ENCODE results near the gene SCYGR4. TPM values are rescaled to one million over a fixed set of nuclear protein-coding genes. Genes with fewer than 3 reads are reported as not detected.

SCYGR4 gene
- total RNA-seq = not detected in 2 replicates
- not detected in 2 replicates for polyA plus RNA-seq

DNA sequence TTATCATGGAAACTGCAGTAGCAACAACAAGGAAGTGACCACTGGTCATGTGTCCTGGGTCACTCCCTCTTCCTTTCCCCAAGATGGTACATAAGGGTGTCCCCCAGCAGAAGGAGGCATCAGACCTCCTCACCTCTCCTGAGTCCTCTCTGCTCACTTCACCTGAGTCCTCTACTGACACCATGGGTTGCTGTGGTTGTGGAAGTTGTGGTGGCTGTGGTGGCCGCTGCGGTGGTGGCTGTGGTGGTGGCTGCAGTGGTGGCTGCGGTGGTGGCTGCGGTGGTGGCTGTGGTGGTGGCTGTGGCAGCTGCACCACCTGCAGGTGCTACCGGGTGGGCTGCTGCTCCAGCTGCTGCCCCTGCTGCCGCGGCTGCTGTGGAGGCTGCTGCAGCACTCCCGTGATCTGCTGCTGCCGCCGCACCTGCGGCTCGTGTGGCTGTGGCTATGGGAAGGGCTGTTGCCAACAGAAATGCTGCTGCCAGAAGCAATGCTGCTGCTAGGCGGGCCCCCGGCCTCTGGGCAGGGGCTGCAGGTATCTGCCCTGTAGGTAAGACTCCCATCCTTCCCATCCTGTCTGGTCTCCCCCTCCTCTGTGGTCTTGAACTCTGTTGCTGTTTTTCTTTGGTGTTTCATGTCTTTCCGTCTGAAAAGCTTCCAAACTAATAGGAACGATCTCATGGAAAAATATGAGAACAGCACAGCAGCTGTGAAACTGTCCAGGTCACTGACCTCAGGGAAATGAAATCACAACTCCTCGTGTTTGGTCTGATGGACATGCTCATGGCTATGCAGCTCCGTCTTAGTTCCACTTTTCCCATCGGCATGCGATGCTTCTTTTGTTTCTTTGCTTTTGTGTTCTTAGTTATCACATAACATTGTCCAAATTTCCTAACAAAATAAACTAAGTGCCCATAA lies at the start of gene SCYGR4:
TSS of gene SCYGR4 (plus strand) at position 183 of the 915 bp plus-strand sequence. CDS start at position 183, 0 bp downstream.
- H3K4me1 ChIP-seq (ENCODE audit: low read depth) = no peaks in the 10 kb centered on the region
- no peak for DNase-seq (ENCODE audit: low read depth in 1 of 2, low spot score in 1 of 2)
- no peaks in the 10 kb centered on the region for H3K27me3 ChIP-seq
- TF ChIP-seq CTCF (IDR thresholded peaks at IDR 0.05; ENCODE audit: low read depth, low read length) = no peak
- H3K4me3 ChIP-seq = no peak within 1 kb of the TSS
- no peaks in the 10 kb centered on the region for H3K36me3 ChIP-seq
- H3K9me3 ChIP-seq (ENCODE audit: low read depth) = no peaks in the 10 kb centered on the region
- H3K27ac ChIP-seq = no peak within 1 kb of the TSS

GRCh38 chr2:227568852-227569169 lies 48.5 kb upstream of the SCYGR4 start:
- Histone ChIP-seq H3K27me3 (no peaks in the 10 kb centered on the region), H3K36me3 (no peaks in the 10 kb centered on the region), H3K9me3 (ENCODE audit: low read depth) (no peaks in the 10 kb centered on the region), H3K27ac (no peak overlapping the region), H3K4me3 (no peak overlapping the region), H3K4me1 (ENCODE audit: low read depth) (no peaks in the 10 kb centered on the region)
- DNase-seq (ENCODE audit: low read depth in 1 of 2, low spot score in 1 of 2) = no peak
- TF ChIP-seq CTCF (IDR thresholded peaks at IDR 0.05; ENCODE audit: low read depth, low read length) = no peak

DNA sequence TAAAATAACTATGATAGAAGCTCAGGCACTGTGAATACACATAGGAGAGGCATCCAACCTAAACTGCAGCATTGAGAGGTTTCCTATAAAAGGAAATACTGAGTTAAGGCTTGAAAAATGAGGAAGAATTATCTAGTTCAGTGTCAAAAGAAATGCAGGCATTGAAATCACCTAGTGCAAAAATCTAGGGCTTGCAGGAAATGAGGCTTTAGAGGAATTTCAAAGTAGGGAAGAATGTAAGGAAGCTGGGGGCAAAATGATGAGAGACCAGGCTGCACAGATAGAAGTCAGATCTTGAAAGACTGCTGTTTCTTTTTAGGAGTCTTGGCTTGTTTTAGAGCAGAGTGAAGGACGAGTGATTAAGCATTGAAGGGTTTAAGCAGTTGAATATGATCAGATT lies 46.7 kb upstream of the SCYGR4 start:
- no peak for TF ChIP-seq CTCF (IDR thresholded peaks at IDR 0.05; ENCODE audit: low read depth, low read length)

GRCh38 chr2:227576110-227576509 lies 41.2 kb upstream of the SCYGR4 start:
- Histone ChIP-seq H3K27ac (no peak overlapping the region), H3K4me3 (no peak overlapping the region), H3K4me1 (ENCODE audit: low read depth) (no peaks in the 10 kb centered on the region), H3K9me3 (ENCODE audit: low read depth) (no peaks in the 10 kb centered on the region), H3K27me3 (no peaks in the 10 kb centered on the region), H3K36me3 (no peaks in the 10 kb centered on the region)
- no peak for DNase-seq (ENCODE audit: low read depth in 1 of 2, low spot score in 1 of 2)
- no peak for TF ChIP-seq CTCF (IDR thresholded peaks at IDR 0.05; ENCODE audit: low read depth, low read length)

More for the DNA sequence above, 46.7 kb upstream of the SCYGR4 start:
- no peak for DNase-seq (ENCODE audit: low read depth in 1 of 2, low spot score in 1 of 2)
- Histone ChIP-seq H3K4me1 (ENCODE audit: low read depth) (no peaks in the 10 kb centered on the region), H3K36me3 (no peaks in the 10 kb centered on the region), H3K4me3 (no peak overlapping the region), H3K27ac (no peak overlapping the region), H3K9me3 (ENCODE audit: low read depth) (no peaks in the 10 kb centered on the region), H3K27me3 (no peaks in the 10 kb centered on the region)

DNA sequence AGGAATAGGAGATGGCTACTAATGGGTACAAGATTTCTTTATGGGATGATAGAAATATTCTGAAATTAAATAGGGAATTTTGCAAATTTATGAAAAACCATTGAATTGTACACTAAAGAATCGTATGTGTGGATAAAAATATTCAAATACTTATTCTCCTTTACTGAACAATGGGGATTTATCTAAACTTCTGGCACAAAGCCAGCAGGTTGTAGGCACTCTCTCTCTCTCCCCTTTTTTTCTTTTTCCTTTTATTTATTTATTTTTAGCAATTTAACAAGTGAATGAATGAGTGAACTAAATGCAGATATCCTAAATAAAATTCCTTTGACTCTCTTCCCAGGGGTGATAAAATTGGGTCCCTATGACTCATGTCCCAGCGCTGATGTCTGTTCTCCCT lies 40.5 kb upstream of the SCYGR4 start:
- H3K4me1 ChIP-seq (ENCODE audit: low read depth) = no peaks in the 10 kb centered on the region
- no peaks in the 10 kb centered on the region for H3K27me3 ChIP-seq
- no peak overlapping the region for H3K4me3 ChIP-seq
- H3K9me3 ChIP-seq (ENCODE audit: low read depth) = no peaks in the 10 kb centered on the region
- no peaks in the 10 kb centered on the region for H3K36me3 ChIP-seq
- H3K27ac ChIP-seq = no peak overlapping the region
- no peak for TF ChIP-seq CTCF (IDR thresholded peaks at IDR 0.05; ENCODE audit: low read depth, low read length)
- DNase-seq (ENCODE audit: low read depth in 1 of 2, low spot score in 1 of 2) = no peak
